Skeletal muscle tissue (tissue), 4 donors: ENCODE data around the gene SRSF3. TPM values are rescaled to one million over a fixed set of nuclear protein-coding genes. Genes with fewer than 3 reads are reported as not detected.
A peak's percentile ranks its signal among the peaks of the same experiment; 100 is the strongest.
"Not testable (repeated sequence)": the region's sequence is repeated elsewhere in the genome, so short reads cannot be mapped to it uniquely, and the experiment has no call there.

ENCODE experiments used
- H3K27ac ChIP-seq: one replicate; pipeline ENCODE4 v1.7.0; 2013; ENCODE audit warnings: mild to moderate bottlenecking, low read depth, low read length, inconsistent platforms
- H3K27me3 ChIP-seq, 3 donors: one replicate each; pipeline ENCODE4 v1.7.0; 2013; ENCODE audit warnings: low read length in 3 of 3; ENCODE audit not compliant: control insufficient read depth in 3 of 3, insufficient read depth in 3 of 3
- H3K36me3 ChIP-seq, 3 donors: one replicate each; pipeline ENCODE4 v1.7.0; 2013; ENCODE audit warnings: low read length in 3 of 3; ENCODE audit not compliant: control insufficient read depth in 3 of 3, insufficient read depth in 3 of 3
- H3K4me1 ChIP-seq, 3 donors: one replicate each; pipeline ENCODE4 v1.7.0; 2013; ENCODE audit warnings: low read length in 3 of 3, mild to moderate bottlenecking in 3 of 3; ENCODE audit not compliant: control insufficient read depth in 3 of 3, insufficient read depth in 3 of 3
- H3K4me3 ChIP-seq, 3 donors: one replicate each; pipeline ENCODE4 v1.7.0; 2013; ENCODE audit warnings: low read length in 3 of 3
- H3K9ac ChIP-seq, 3 donors: one replicate each; pipeline ENCODE4 v1.7.0; 2013; ENCODE audit warnings: low read length in 3 of 3, mild to moderate bottlenecking in 3 of 3, moderate library complexity in 2 of 3, low read depth in 1 of 3
- H3K9me3 ChIP-seq, 3 donors: one replicate each; pipeline ENCODE4 v1.7.0; 2013; ENCODE audit warnings: low read length in 3 of 3; ENCODE audit not compliant: control insufficient read depth in 3 of 3
- total RNA-seq: library from RNA; depleted of rRNA; stranded (reverse); fragments of >200 nt; gene quantifications from one replicate; pipeline ENCODE4 v1.2.3, GENCODE V29; 2014
- donor health status: Osteomylitis.

The SRSF3 gene
- total RNA-seq, 1 donor from 2014 or later, result 144 TPM

GRCh38 chr6:36594816-36595643 lies 868 bp downstream of the SRSF3 start:
- peak overlapping the region; percentile 82 to 99 (median 82) for H3K9ac ChIP-seq
- no peaks in the 10 kb centered on the region for H3K27me3 ChIP-seq
- no peaks in the 10 kb centered on the region for H3K9me3 ChIP-seq
- H3K27ac ChIP-seq, result peak overlapping the region; percentile 97
- H3K4me3 ChIP-seq, result peak overlapping the region; percentile 62 to 99 (median 80)
- H3K4me1 ChIP-seq, result peaks cover 35 to 42% (median 40%) of the 10 kb centered on the region in 3 donors
- H3K36me3 ChIP-seq, result peaks cover 22 to 27% (median 23%) of the 10 kb centered on the region in 3 donors

GRCh38 chr6:36596356-36596755 lies 2.2 kb downstream of the SRSF3 start:
- Histone ChIP-seq H3K4me1 (peaks cover 37 to 48% (median 44%) of the 10 kb centered on the region in 3 donors), H3K27me3 (no peaks in the 10 kb centered on the region), H3K9me3 (no peaks in the 10 kb centered on the region), H3K4me3 (peak overlapping the region; percentile 62 to 99 (median 80)), H3K27ac (peak overlapping the region; percentile 97), H3K36me3 (peaks cover 33 to 39% (median 34%) of the 10 kb centered on the region in 3 donors), H3K9ac (peak overlapping the region; percentile 47 to 63 (median 63))

GRCh38 chr6:36597775-36598174 lies 3.6 kb downstream of the SRSF3 start:
- H3K4me1 ChIP-seq, result peaks cover 37 to 51% (median 44%) of the 10 kb centered on the region in 3 donors
- H3K9ac ChIP-seq, result peak overlapping the region in 1 of 3 donors; percentile 63
- H3K27me3 ChIP-seq, result no peaks in the 10 kb centered on the region
- no peaks in the 10 kb centered on the region for H3K9me3 ChIP-seq
- H3K4me3 ChIP-seq, result peak overlapping the region; percentile 7 to 99 (median 51)
- H3K36me3 ChIP-seq, result peaks cover 40 to 51% (median 47%) of the 10 kb centered on the region in 3 donors
- H3K27ac ChIP-seq, result no peak overlapping the region

GRCh38 chr6:36598326-36598725 lies 4.2 kb downstream of the SRSF3 start:
- Histone ChIP-seq H3K27ac (peak overlapping the region; percentile 4), H3K4me1 (peaks cover 37 to 54% (median 42%) of the 10 kb centered on the region in 3 donors), H3K9ac (peak overlapping the region in 2 of 3 donors; percentile 40 to 51), H3K9me3 (no peaks in the 10 kb centered on the region), H3K4me3 (peak overlapping the region; percentile 23 to 99 (median 51)), H3K36me3 (peaks cover 44 to 56% (median 53%) of the 10 kb centered on the region in 3 donors), H3K27me3 (no peaks in the 10 kb centered on the region)

GRCh38 chr6:36598739-36599318 lies 4.7 kb downstream of the SRSF3 start:
- H3K4me1 ChIP-seq, result peaks cover 33 to 53% (median 37%) of the 10 kb centered on the region in 3 donors
- H3K27ac ChIP-seq, result peak overlapping the region; percentile 4
- H3K36me3 ChIP-seq, result peaks cover 44 to 61% (median 58%) of the 10 kb centered on the region in 3 donors
- no peaks in the 10 kb centered on the region for H3K27me3 ChIP-seq
- no peaks in the 10 kb centered on the region for H3K9me3 ChIP-seq
- H3K9ac ChIP-seq, result peak overlapping the region in 2 of 3 donors; percentile 0 to 40
- peak overlapping the region; percentile 23 to 99 (median 38) for H3K4me3 ChIP-seq

- H3K4me1 ChIP-seq, result peaks cover 33 to 56% (median 39%) of the 10 kb centered on the region in 3 donors
Measured at GRCh38 chr6:36599791-36600209, 5.6 kb downstream of the SRSF3 start.

GRCh38 chr6:36600564-36601146 lies 6.5 kb downstream of the SRSF3 start:
- Histone ChIP-seq H3K36me3 (peaks cover 54 to 75% (median 70%) of the 10 kb centered on the region in 3 donors), H3K9me3 (no peaks in the 10 kb centered on the region), H3K4me3 (peak overlapping the region in 1 of 3 donors; percentile 39), H3K9ac (no peak overlapping the region), H3K4me1 (peaks cover 33 to 61% (median 39%) of the 10 kb centered on the region in 3 donors), H3K27ac (no peak overlapping the region), H3K27me3 (no peaks in the 10 kb centered on the region)

More at GRCh38 chr6:36599791-36600209, 5.6 kb downstream of the SRSF3 start:
- Histone ChIP-seq H3K9me3 (no peaks in the 10 kb centered on the region), H3K4me3 (peak overlapping the region in 1 of 3 donors; percentile 39), H3K36me3 (peaks cover 51 to 71% (median 66%) of the 10 kb centered on the region in 3 donors), H3K9ac (peak overlapping the region in 1 of 3 donors; percentile 15), H3K27me3 (no peaks in the 10 kb centered on the region), H3K27ac (peak overlapping the region; percentile 1)

GRCh38 chr6:36601818-36602217 lies 7.7 kb downstream of the SRSF3 start:
- not testable (repeated sequence) for H3K4me3 ChIP-seq, H3K27me3 ChIP-seq, H3K9ac ChIP-seq, H3K27ac ChIP-seq, H3K9me3 ChIP-seq
- H3K36me3 ChIP-seq, result peaks cover 54 to 81% (median 75%) of the 10 kb centered on the region in 3 donors
- peaks cover 30 to 63% (median 37%) of the 10 kb centered on the region in 3 donors for H3K4me1 ChIP-seq

GRCh38 chr6:36603222-36604089 lies 9.3 kb downstream of the SRSF3 start:
- Histone ChIP-seq H3K4me1 (peaks cover 19 to 55% (median 33%) of the 10 kb centered on the region in 3 donors), H3K27me3 (no peaks in the 10 kb centered on the region), H3K36me3 (peaks cover 44 to 79% (median 66%) of the 10 kb centered on the region in 3 donors), H3K9me3 (no peaks in the 10 kb centered on the region), H3K9ac (no peak overlapping the region), H3K4me3 (no peak overlapping the region), H3K27ac (no peak overlapping the region)
